Neural cell (in vitro differentiated cells): ENCODE results near the gene TMEM131L. TPM values are rescaled to one million over a fixed set of nuclear protein-coding genes. Genes with fewer than 3 reads are reported as not detected.

ENCODE experiments used
- H2AFZ ChIP-seq: fragments of 200-600, 300-800 bp; sonication (generic), shearing (Covaris generic); 2 replicates; pipeline ENCODE4 v1.6.0; 2014; ENCODE audit warnings: low read depth, mild to moderate bottlenecking, antibody characterized with exemption, low read length, moderate library complexity
- H3F3A ChIP-seq: fragments of 200-600 bp; shearing (Covaris generic); 2 replicates; pipeline ENCODE4 v1.6.1; 2016; ENCODE audit warnings: mild to moderate bottlenecking, moderate library complexity, mixed read lengths, antibody characterized with exemption, low read length; ENCODE audit not compliant: insufficient read depth, poor library complexity, severe bottlenecking
- H3K27ac ChIP-seq: fragments of 200-600, 300-800 bp; sonication (generic), shearing (Covaris generic); 2 replicates; pipeline ENCODE4 v1.5.1; 2014; ENCODE audit warnings: mild to moderate bottlenecking, low read length, moderate library complexity
- H3K27me3 ChIP-seq: fragments of 300-800, 200-600 bp; sonication (generic), shearing (Covaris generic); 2 replicates; pipeline ENCODE4 v1.6.0; 2014; ENCODE audit warnings: mild to moderate bottlenecking, low read depth, low read length, moderate library complexity; ENCODE audit not compliant: insufficient read depth
- H3K36me3 ChIP-seq: fragments of 300-800, 200-600 bp; sonication (generic), shearing (Covaris generic); 2 replicates; pipeline ENCODE4 v1.5.1; 2014; ENCODE audit warnings: mild to moderate bottlenecking, antibody characterized with exemption, low read length, moderate library complexity; ENCODE audit not compliant: insufficient read depth
- H3K4me2 ChIP-seq: fragments of 300-800, 200-600 bp; sonication (generic), shearing (Covaris generic); 2 replicates; pipeline ENCODE4 v1.6.0; 2014; ENCODE audit warnings: mild to moderate bottlenecking, low read length
- H3K4me3 ChIP-seq: fragments of 300-800, 200-600 bp; sonication (generic), shearing (Covaris generic); 2 replicates; pipeline ENCODE4 v1.5.1; 2014; ENCODE audit warnings: mild to moderate bottlenecking, low read length, moderate library complexity
- H3K79me2 ChIP-seq: fragments of 200-600 bp; shearing (Covaris generic); replicated peaks from 2 replicates; pipeline ENCODE4 v1.6.0; 2014; ENCODE audit warnings: mild to moderate bottlenecking, low read length, moderate library complexity; ENCODE audit not compliant: insufficient read depth
- H3K9ac ChIP-seq: fragments of 300-800, 200-600 bp; sonication (generic), shearing (Covaris generic); 2 replicates; pipeline ENCODE4 v1.6.1; 2016; ENCODE audit warnings: mild to moderate bottlenecking, low read length, mixed read lengths
- H3K9me2 ChIP-seq: fragments of 200-600 bp; shearing (Covaris generic); 2 replicates; pipeline ENCODE4 v1.6.1; 2016; ENCODE audit warnings: mild to moderate bottlenecking, low read length, mixed read lengths; ENCODE audit not compliant: insufficient read depth
- H3K9me3 ChIP-seq: fragments of 200-600, 300-800 bp; sonication (generic), shearing (Covaris generic); 2 replicates; pipeline ENCODE4 v1.6.1; 2016; ENCODE audit warnings: mild to moderate bottlenecking, mixed run types, low read length, moderate library complexity, mixed read lengths
- H4K20me1 ChIP-seq: fragments of 200-600 bp; shearing (Covaris generic); 2 replicates; pipeline ENCODE4 v1.6.1; 2016; ENCODE audit warnings: mild to moderate bottlenecking, mixed run types; ENCODE audit not compliant: insufficient read depth
- EP300 ChIP-seq: fragments of 450-650 bp; conservative IDR thresholded peaks from 2 replicates; pipeline ENCODE4 v1.6.1; 2014; ENCODE audit warnings: antibody characterized with exemption, mild to moderate bottlenecking, moderate library complexity; ENCODE audit not compliant: poor library complexity, severe bottlenecking
- EZH2 ChIP-seq: fragments of 200-600, 300-800 bp; shearing (Covaris generic), sonication (generic); IDR thresholded peaks from 2 replicates; pipeline ENCODE4 v1.6.1; 2014; ENCODE audit warnings: antibody characterized with exemption, low read length, borderline replicate concordance, mild to moderate bottlenecking; ENCODE audit not compliant: insufficient read depth, poor library complexity, severe bottlenecking
- MXI1 ChIP-seq: fragments of 450-650 bp; conservative IDR thresholded peaks from 2 replicates; pipeline ENCODE4 v1.6.1; 2014; ENCODE audit warnings: antibody characterized with exemption, mild to moderate bottlenecking; ENCODE audit not compliant: poor library complexity, severe bottlenecking
- POLR2AphosphoS5 ChIP-seq: IDR thresholded peaks from 2 replicates; pipeline ENCODE4 v1.6.1; 2012
- RAD21 ChIP-seq: fragments of 450-650 bp; conservative IDR thresholded peaks from 2 replicates; pipeline ENCODE4 v1.6.1; 2014; ENCODE audit warnings: antibody characterized with exemption, mild to moderate bottlenecking, moderate library complexity
- SMC3 ChIP-seq: fragments of 450-650 bp; conservative IDR thresholded peaks from 2 replicates; pipeline ENCODE4 v1.6.1; 2014; ENCODE audit warnings: antibody characterized with exemption, mild to moderate bottlenecking, moderate library complexity; ENCODE audit not compliant: poor library complexity
- TAF1 ChIP-seq: IDR thresholded peaks from 2 replicates; pipeline ENCODE4 v1.6.1; 2012; ENCODE audit warnings: low read depth
- polyA plus RNA-seq: library from polyadenylated mRNA; depleted of rRNA; stranded (reverse); fragments of >200 nt; gene quantifications from 2 replicates; pipeline ENCODE4 v1.2.3, GENCODE V29; 2014
- TF ChIP-seq, protein P1 (sequence below): fragments of 450-650 bp; IDR thresholded peaks from 2 replicates; pipeline ENCODE4 v1.5.1; 2014; ENCODE audit warnings: antibody characterized with exemption, mild to moderate bottlenecking, moderate library complexity; ENCODE audit not compliant: poor library complexity, severe bottlenecking
- TF ChIP-seq, protein P2 (sequence below): IDR thresholded peaks from 2 replicates; pipeline ENCODE4 v1.6.1; 2012; ENCODE audit warnings: borderline replicate concordance

TMEM131L gene
- polyA plus RNA-seq, 1 donor from 2014 or later = 11.1 TPM

DNA sequence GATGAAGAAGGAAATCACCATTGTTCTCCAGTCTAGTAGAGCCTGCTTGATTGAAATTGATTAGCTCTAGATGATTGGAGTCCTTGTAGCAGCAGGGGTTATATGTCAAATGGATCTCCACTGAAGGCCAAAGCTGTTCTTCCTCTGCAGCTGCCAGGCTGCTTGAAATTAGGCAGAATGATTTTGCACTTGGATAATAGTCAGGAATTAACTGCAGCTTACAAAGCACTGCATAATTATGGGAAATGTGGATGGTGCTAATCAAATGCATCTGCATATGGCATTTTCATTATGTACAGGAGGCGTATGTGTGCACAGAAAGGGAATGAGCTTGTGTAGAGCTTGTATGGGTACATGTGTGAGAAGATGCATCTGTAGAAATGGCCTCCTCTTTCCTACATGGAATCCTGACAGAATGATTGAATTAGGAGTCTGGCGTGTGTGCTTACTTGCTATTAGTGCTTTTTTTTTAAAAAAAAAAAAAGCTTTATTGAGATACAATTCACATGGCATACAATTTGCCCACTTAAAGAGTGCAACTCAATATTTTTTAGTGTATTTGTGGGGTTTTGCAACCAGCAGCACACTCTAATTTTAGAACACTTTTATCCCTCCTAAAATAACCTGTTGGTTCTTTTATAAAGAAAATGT, 65.9 kb downstream of the TMEM131L start:
- Histone ChIP-seq H3K36me3 (no peaks in the 10 kb centered on the region), H3K79me2 (peaks cover 38% of the 10 kb centered on the region), H3K9me3 (no peaks in the 10 kb centered on the region), H3F3A (peaks cover 2% of the 10 kb centered on the region), H3K4me2 (no peak overlapping the region), H4K20me1 (no peaks in the 10 kb centered on the region), H3K27me3 (no peaks in the 10 kb centered on the region), H2AFZ (no peak overlapping the region), H3K9me2 (no peaks in the 10 kb centered on the region), H3K27ac (peak overlapping the region; percentile 48), H3K9ac (peak overlapping the region; percentile 15), H3K4me3 (peak overlapping the region; percentile 39)
- TF ChIP-seq, protein P1, sequence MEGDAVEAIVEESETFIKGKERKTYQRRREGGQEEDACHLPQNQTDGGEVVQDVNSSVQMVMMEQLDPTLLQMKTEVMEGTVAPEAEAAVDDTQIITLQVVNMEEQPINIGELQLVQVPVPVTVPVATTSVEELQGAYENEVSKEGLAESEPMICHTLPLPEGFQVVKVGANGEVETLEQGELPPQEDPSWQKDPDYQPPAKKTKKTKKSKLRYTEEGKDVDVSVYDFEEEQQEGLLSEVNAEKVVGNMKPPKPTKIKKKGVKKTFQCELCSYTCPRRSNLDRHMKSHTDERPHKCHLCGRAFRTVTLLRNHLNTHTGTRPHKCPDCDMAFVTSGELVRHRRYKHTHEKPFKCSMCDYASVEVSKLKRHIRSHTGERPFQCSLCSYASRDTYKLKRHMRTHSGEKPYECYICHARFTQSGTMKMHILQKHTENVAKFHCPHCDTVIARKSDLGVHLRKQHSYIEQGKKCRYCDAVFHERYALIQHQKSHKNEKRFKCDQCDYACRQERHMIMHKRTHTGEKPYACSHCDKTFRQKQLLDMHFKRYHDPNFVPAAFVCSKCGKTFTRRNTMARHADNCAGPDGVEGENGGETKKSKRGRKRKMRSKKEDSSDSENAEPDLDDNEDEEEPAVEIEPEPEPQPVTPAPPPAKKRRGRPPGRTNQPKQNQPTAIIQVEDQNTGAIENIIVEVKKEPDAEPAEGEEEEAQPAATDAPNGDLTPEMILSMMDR = no peak
- TF ChIP-seq TAF1 (no peak), SMC3 (no peak), EP300 (no peak), RAD21 (no peak), MXI1 (no peak), POLR2AphosphoS5 (no peak), EZH2 (no peak)
- TF ChIP-seq, protein P2, sequence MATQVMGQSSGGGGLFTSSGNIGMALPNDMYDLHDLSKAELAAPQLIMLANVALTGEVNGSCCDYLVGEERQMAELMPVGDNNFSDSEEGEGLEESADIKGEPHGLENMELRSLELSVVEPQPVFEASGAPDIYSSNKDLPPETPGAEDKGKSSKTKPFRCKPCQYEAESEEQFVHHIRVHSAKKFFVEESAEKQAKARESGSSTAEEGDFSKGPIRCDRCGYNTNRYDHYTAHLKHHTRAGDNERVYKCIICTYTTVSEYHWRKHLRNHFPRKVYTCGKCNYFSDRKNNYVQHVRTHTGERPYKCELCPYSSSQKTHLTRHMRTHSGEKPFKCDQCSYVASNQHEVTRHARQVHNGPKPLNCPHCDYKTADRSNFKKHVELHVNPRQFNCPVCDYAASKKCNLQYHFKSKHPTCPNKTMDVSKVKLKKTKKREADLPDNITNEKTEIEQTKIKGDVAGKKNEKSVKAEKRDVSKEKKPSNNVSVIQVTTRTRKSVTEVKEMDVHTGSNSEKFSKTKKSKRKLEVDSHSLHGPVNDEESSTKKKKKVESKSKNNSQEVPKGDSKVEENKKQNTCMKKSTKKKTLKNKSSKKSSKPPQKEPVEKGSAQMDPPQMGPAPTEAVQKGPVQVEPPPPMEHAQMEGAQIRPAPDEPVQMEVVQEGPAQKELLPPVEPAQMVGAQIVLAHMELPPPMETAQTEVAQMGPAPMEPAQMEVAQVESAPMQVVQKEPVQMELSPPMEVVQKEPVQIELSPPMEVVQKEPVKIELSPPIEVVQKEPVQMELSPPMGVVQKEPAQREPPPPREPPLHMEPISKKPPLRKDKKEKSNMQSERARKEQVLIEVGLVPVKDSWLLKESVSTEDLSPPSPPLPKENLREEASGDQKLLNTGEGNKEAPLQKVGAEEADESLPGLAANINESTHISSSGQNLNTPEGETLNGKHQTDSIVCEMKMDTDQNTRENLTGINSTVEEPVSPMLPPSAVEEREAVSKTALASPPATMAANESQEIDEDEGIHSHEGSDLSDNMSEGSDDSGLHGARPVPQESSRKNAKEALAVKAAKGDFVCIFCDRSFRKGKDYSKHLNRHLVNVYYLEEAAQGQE = no peak

DNA sequence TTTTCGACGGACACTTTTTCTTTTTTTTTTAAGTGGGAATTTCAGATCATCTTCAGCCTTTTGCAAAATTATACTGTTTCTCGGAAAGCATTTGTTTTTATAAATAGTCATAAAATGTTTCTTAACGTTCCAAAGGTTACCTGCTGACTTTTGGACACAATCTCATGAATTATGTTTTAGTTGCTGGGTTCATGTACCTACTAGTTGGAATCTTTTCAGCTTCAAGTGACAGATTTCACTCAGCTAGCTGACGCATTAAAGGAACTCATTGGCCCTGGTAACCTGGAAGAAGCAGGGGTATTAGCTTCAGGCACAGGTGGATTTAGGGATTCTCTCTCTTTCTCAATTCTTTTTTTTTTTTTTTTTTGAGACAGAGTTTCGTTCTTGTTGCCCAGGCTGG, 66.5 kb downstream of the TMEM131L start:
- Histone ChIP-seq H3K9me2 (no peaks in the 10 kb centered on the region), H3F3A (peaks cover 2% of the 10 kb centered on the region), H3K27ac (peak overlapping the region; percentile 48), H3K9ac (no peak overlapping the region), H3K9me3 (no peaks in the 10 kb centered on the region), H4K20me1 (no peaks in the 10 kb centered on the region), H3K79me2 (peaks cover 33% of the 10 kb centered on the region), H3K36me3 (no peaks in the 10 kb centered on the region), H3K27me3 (no peaks in the 10 kb centered on the region), H3K4me2 (no peak overlapping the region), H2AFZ (no peak overlapping the region), H3K4me3 (no peak overlapping the region)
- no peak for TF ChIP-seq EP300
- TF ChIP-seq, protein P1 = no peak
- no peak for TF ChIP-seq RAD21
